RWPE2 (cell line): Measurements from ENCODE around the gene FAM222A.

Experiments used
- ATAC-seq: fragments of 200-7000 bp; cut with Tn5 transposase; 3 replicates; pipeline ENCODE4 v1.9.1; 2021; ENCODE audit warnings: low read depth
- DNase-seq: peaks from one replicate; pipeline ENCODE4 v3.0.0-alpha.2; 2020; ENCODE audit warnings: low spot score
- H3K27ac ChIP-seq: fragments of 450-650 bp; 2 replicates; pipeline ENCODE4 v1.5.1; 2017; ENCODE audit warnings: mild to moderate bottlenecking; ENCODE audit not compliant: poor library complexity, severe bottlenecking
- H3K27me3 ChIP-seq: fragments of 250-450 bp; sonication (Bioruptor Pico); 2 replicates; pipeline ENCODE4 v1.5.1; 2021; ENCODE audit warnings: mild to moderate bottlenecking, moderate library complexity; ENCODE audit not compliant: insufficient read depth, poor library complexity, severe bottlenecking
- H3K36me3 ChIP-seq: fragments of 250-450 bp; sonication (Bioruptor Pico); 2 replicates; pipeline ENCODE4 v1.5.1; 2020; ENCODE audit warnings: low read depth, mild to moderate bottlenecking, moderate library complexity
- H3K4me1 ChIP-seq: fragments of 250-450 bp; sonication (Bioruptor Pico); 2 replicates; pipeline ENCODE4 v1.5.1; 2021; ENCODE audit warnings: mild to moderate bottlenecking, moderate library complexity; ENCODE audit not compliant: insufficient read depth, poor library complexity, severe bottlenecking
- H3K4me3 ChIP-seq: fragments of 250-450 bp; sonication (Bioruptor Pico); 2 replicates; pipeline ENCODE4 v1.5.1; 2021; ENCODE audit warnings: mild to moderate bottlenecking, moderate library complexity; ENCODE audit not compliant: severe bottlenecking
- H3K9me3 ChIP-seq: fragments of 250-450 bp; sonication (Bioruptor Pico); 2 replicates; pipeline ENCODE4 v1.5.1; 2021; ENCODE audit warnings: mild to moderate bottlenecking, moderate library complexity; ENCODE audit not compliant: severe bottlenecking
- TF ChIP-seq, protein P1 (sequence below): fragments of 450-650 bp; IDR thresholded peaks from one replicate; pipeline ENCODE4 v1.5.1; 2017; ENCODE audit warnings: mild to moderate bottlenecking, moderate library complexity; ENCODE audit not compliant: poor library complexity, severe bottlenecking

FAM222A gene

GRCh38 chr12:109776624-109777023 lies 63.0 kb downstream of the FAM222A start:
- no peaks in the 10 kb centered on the region for H3K27me3 ChIP-seq
- DNase-seq (no peak), ATAC-seq (no peak)
- H3K36me3 ChIP-seq = no peaks in the 10 kb centered on the region
- no peaks in the 10 kb centered on the region for H3K9me3 ChIP-seq
- H3K27ac ChIP-seq = no peak overlapping the region
- TF ChIP-seq, protein P1, sequence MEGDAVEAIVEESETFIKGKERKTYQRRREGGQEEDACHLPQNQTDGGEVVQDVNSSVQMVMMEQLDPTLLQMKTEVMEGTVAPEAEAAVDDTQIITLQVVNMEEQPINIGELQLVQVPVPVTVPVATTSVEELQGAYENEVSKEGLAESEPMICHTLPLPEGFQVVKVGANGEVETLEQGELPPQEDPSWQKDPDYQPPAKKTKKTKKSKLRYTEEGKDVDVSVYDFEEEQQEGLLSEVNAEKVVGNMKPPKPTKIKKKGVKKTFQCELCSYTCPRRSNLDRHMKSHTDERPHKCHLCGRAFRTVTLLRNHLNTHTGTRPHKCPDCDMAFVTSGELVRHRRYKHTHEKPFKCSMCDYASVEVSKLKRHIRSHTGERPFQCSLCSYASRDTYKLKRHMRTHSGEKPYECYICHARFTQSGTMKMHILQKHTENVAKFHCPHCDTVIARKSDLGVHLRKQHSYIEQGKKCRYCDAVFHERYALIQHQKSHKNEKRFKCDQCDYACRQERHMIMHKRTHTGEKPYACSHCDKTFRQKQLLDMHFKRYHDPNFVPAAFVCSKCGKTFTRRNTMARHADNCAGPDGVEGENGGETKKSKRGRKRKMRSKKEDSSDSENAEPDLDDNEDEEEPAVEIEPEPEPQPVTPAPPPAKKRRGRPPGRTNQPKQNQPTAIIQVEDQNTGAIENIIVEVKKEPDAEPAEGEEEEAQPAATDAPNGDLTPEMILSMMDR = no peak
- H3K4me3 ChIP-seq = no peak overlapping the region
- peaks cover 7% of the 10 kb centered on the region for H3K4me1 ChIP-seq

GRCh38 chr12:109777544-109777943 lies 63.9 kb downstream of the FAM222A start:
- no peaks in the 10 kb centered on the region for H3K36me3 ChIP-seq
- H3K4me3 ChIP-seq = no peak overlapping the region
- DNase-seq = no peak

DNA sequence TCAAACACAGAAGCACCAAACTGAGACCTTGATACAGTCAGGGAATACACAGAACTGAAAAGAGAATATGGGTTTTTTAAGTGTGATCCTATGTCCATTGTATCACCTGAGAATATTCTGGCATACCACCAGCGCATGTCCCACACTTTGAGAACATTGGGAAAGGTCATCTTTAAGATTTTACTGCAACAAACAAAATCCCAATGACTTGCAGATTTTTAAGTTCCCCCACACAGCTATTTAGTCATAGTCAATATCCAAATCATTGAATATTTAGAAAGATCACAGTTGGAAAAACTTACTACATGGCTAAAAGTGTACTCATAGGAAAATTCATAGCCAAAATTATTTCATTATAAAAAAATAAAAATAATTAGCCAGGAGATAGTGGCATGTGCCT lies 65.1 kb downstream of the FAM222A start:
- H3K36me3 ChIP-seq = no peaks in the 10 kb centered on the region
- H3K27ac ChIP-seq = no peak overlapping the region
- DNase-seq (no peak), ATAC-seq (no peak)
- H3K4me3 ChIP-seq = no peak overlapping the region
- no peaks in the 10 kb centered on the region for H3K27me3 ChIP-seq
- H3K9me3 ChIP-seq = no peaks in the 10 kb centered on the region
- TF ChIP-seq, protein P1 = no peak
- H3K4me1 ChIP-seq = peaks cover 7% of the 10 kb centered on the region

More at GRCh38 chr12:109777544-109777943, 63.9 kb downstream of the FAM222A start:
- Histone ChIP-seq H3K9me3 (no peaks in the 10 kb centered on the region), H3K4me1 (peaks cover 7% of the 10 kb centered on the region), H3K27me3 (no peaks in the 10 kb centered on the region), H3K27ac (no peak overlapping the region)
- 0 out of 3 replicates have a peak, but pooled peaks have one; percentile 23 for ATAC-seq
- TF ChIP-seq, protein P1 = no peak

GRCh38 chr12:109779382-109779781 lies 65.8 kb downstream of the FAM222A start:
- DNase-seq (no peak), ATAC-seq (no peak)
- Histone ChIP-seq H3K27ac (no peak overlapping the region), H3K9me3 (no peaks in the 10 kb centered on the region), H3K4me3 (no peak overlapping the region), H3K4me1 (peaks cover 3% of the 10 kb centered on the region), H3K27me3 (no peaks in the 10 kb centered on the region), H3K36me3 (no peaks in the 10 kb centered on the region)
- TF ChIP-seq, protein P1 = no peak

DNA sequence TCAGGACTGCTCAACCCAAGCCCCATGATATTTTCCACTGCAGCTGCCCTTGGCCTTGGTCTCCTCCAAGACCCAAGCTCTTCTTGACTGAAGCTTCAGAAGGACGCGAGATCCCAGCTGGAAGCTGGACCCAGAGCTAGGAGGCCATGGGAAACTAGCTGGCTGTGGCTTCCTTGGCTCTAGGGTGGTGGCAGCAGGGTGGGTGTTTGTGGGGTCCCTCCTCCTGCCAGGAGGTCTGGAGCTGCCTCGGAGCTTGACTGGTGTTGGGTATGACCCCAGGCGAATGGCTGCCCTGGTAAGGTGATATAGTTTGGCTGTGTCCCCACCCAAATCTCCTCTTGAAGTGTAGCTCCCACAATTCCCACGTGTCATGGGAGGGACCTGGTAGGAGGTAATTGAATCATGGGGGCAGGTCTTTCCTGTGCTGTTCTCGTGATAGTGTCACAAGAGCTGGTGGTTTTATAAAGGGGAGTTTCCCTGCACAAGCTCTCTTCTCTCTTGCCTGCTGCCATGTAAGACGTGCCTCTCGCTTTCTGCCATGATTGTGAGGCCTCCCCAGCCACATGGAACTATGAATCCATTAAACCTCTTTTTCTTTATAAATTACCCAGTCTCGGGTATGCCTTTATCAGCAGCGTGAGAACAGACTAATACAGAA lies 68.2 kb downstream of the FAM222A start:
- Histone ChIP-seq H3K4me1 (peaks cover 3% of the 10 kb centered on the region), H3K9me3 (no peaks in the 10 kb centered on the region), H3K27me3 (no peaks in the 10 kb centered on the region), H3K4me3 (no peak overlapping the region), H3K27ac (no peak overlapping the region), H3K36me3 (no peaks in the 10 kb centered on the region)
- TF ChIP-seq, protein P1 = no peak
- DNase-seq (no peak), ATAC-seq (no peak)
